GM23248 (cell line): ENCODE data around the gene PARVB.

Experiments
- EZH2 ChIP-seq: fragments of 200-600 bp; sonication (generic); IDR thresholded peaks from 2 replicates; pipeline ENCODE4 v1.6.1; 2018; ENCODE audit warnings: antibody characterized with exemption, mild to moderate bottlenecking; ENCODE audit not compliant: insufficient read depth, poor library complexity, severe bottlenecking
- EZH2phosphoT487 ChIP-seq: fragments of 200-600 bp; sonication (generic); IDR thresholded peaks from 2 replicates; pipeline ENCODE4 v1.6.1; 2018; ENCODE audit warnings: antibody characterized with exemption, moderate library complexity, mild to moderate bottlenecking, low read depth; ENCODE audit not compliant: insufficient read depth

DNA sequence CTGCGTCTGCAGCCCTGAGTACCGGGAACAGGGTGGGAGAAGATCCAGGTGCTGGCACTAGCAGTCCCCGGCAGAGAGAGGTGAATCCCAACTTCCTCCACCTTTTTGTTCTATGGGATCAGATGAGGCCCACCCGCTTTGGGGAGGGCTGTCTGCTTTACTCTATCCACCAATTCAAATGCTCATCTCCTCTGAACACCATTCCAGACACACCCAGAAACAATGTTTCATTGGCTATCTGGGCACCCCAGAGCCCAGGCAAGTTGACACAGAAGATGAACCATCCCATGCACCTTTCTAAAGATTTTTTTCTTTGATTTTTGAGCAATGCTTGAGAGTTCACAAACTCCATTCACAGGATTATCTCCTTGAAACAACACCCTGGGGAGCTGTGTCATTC lies 78.0 kb downstream of the PARVB start:
- TF ChIP-seq EZH2phosphoT487 (no peak), EZH2 (no peak)
